Lower leg skin (tissue), 3 donors: ENCODE results near the gene PSPN.

Source experiments
- CTCF ChIP-seq, 3 donors: fragments of 450-650 bp; IDR thresholded peaks; one replicate each; pipeline ENCODE4 v1.5.1; 2016; ENCODE audit warnings: antibody characterized with exemption in 3 of 3, mild to moderate bottlenecking in 3 of 3, moderate library complexity in 2 of 3
- POLR2A ChIP-seq, 2 donors: fragments of 450-650 bp; IDR thresholded peaks; one replicate each; pipeline ENCODE4 v1.6.1; 2016 to 2017; ENCODE audit warnings: antibody characterized with exemption in 2 of 2, mild to moderate bottlenecking in 1 of 2, moderate library complexity in 1 of 2

GRCh38 chr19:6343462-6343861 is 32.3 kb downstream of the PSPN start:
- TF ChIP-seq POLR2A (IDR thresholded peaks at IDR 0.05) (no peak), CTCF (IDR thresholded peaks at IDR 0.05) (no peak)
